H1 (cell line): Measurements from ENCODE around the gene SAT1. TPM values are rescaled to one million over a fixed set of nuclear protein-coding genes. Genes with fewer than 3 reads are reported as not detected.

Experiments
- CTCF ChIA-PET: fragments of 300-600 bp; sonication (Branson Sonifier 250); formaldehyde crosslinking; loops from one replicate; lab custom pipeline; 2021; ENCODE audit not compliant: partially characterized antibody; lab: Charles Lee
- POLR2A ChIA-PET: fragments of 300-600 bp; sonication (Branson Sonifier 250); formaldehyde crosslinking; loops from one replicate; lab custom pipeline; 2021; ENCODE audit warnings: inconsistent platforms; ENCODE audit not compliant: partially characterized antibody; lab: Charles Lee
- DNase-seq, 2 experiments: peaks; one replicate each; pipeline versions ENCODE4 v3.0.0 to v3.0.0-alpha.2; 2010 to 2022; ENCODE audit warnings: low spot score in 2 of 2, low read depth in 1 of 2, mixed read lengths in 1 of 2
- FAIRE-seq: peaks from 2 replicates; lab custom pipeline; 2011; peaks lifted over from hg19 to GRCh38; lab: Jason Lieb, UNC
- H2AFZ ChIP-seq: 2 replicates; pipeline ENCODE4 v1.8.1; 2012; ENCODE audit warnings: low read length, inconsistent platforms
- H2AK5ac ChIP-seq: 2 replicates; pipeline ENCODE4 v1.6.1; 2013; ENCODE audit warnings: low read depth, low read length
- H2BK120ac ChIP-seq: replicated peaks from 2 replicates; pipeline ENCODE3; 2013; ENCODE audit warnings: low read depth, low read length, inconsistent platforms
- H2BK12ac ChIP-seq: 2 replicates; pipeline ENCODE4 v1.6.1; 2013; ENCODE audit warnings: low read depth, low read length
- H2BK15ac ChIP-seq: 2 replicates; pipeline ENCODE4 v1.6.1; 2013; ENCODE audit warnings: low read length
- H2BK20ac ChIP-seq: 2 replicates; pipeline ENCODE4 v1.6.1; 2013; ENCODE audit warnings: low read length
- H2BK5ac ChIP-seq: 2 replicates; pipeline ENCODE4 v1.6.1; 2013; ENCODE audit warnings: low read depth, low read length
- H3K14ac ChIP-seq: 2 replicates; pipeline ENCODE4 v1.6.1; 2013; ENCODE audit warnings: inconsistent platforms; ENCODE audit not compliant: insufficient read length
- H3K18ac ChIP-seq: 2 replicates; pipeline ENCODE4 v1.6.1; 2013; ENCODE audit warnings: low read length; ENCODE audit errors: extremely low read depth
- H3K23ac ChIP-seq: 2 replicates; pipeline ENCODE4 v1.6.1; 2013; ENCODE audit warnings: inconsistent platforms; ENCODE audit not compliant: insufficient read length
- H3K23me2 ChIP-seq: 2 replicates; pipeline ENCODE4 v1.6.1; 2013; ENCODE audit warnings: low read depth, low read length
- H3K27ac ChIP-seq: 2 replicates; pipeline ENCODE4 v1.6.1; 2011; ENCODE audit warnings: low read depth, low read length, inconsistent platforms
- H3K27me3 ChIP-seq, 4 experiments: replicated peaks in 1 of 4; 1 replicate in 1 of 4; 2 replicates in 3 of 4; pipeline versions ENCODE4 v1.6.1 to v1.8.1; 2011 to 2013; ENCODE audit warnings: low read length in 3 of 4, mild to moderate bottlenecking in 3 of 4, inconsistent platforms in 2 of 4, mixed read lengths in 2 of 4, moderate library complexity in 1 of 4; ENCODE audit not compliant: control insufficient read depth in 3 of 4, insufficient read depth in 3 of 4; ENCODE audit errors: extremely low read depth in 1 of 4
- H3K36me3 ChIP-seq, 4 experiments: 2 replicates each; pipeline versions ENCODE4 v1.6.1 to v1.8.1; 2011 to 2013; ENCODE audit warnings: mild to moderate bottlenecking in 4 of 4, low read length in 3 of 4, moderate library complexity in 2 of 4, control low read depth in 1 of 4, inconsistent platforms in 1 of 4; ENCODE audit not compliant: insufficient read depth in 4 of 4, control insufficient read depth in 2 of 4
- H3K4ac ChIP-seq: replicated peaks from 2 replicates; pipeline ENCODE3; 2013; ENCODE audit warnings: low read length, low read depth, mixed read lengths, inconsistent platforms; ENCODE audit not compliant: insufficient read length
- H3K4me1 ChIP-seq, 4 experiments: replicated peaks in 1 of 4; 1 replicate in 1 of 4; 2 replicates in 3 of 4; pipeline versions ENCODE4 v1.6.1 to v1.8.1; 2011 to 2013; ENCODE audit warnings: low read length in 3 of 4, inconsistent platforms in 2 of 4, mixed read lengths in 1 of 4; ENCODE audit not compliant: insufficient read depth in 4 of 4, control insufficient read depth in 3 of 4
- H3K4me2 ChIP-seq, 2 experiments: 2 replicates each; pipeline versions ENCODE4 v1.6.1 to v1.8.1; 2011 to 2013; ENCODE audit warnings: low read depth in 2 of 2, low read length in 2 of 2, control low read depth in 1 of 2, inconsistent platforms in 1 of 2, mild to moderate bottlenecking in 1 of 2; ENCODE audit not compliant: insufficient read depth in 1 of 2
- H3K4me3 ChIP-seq, 4 experiments: fragments of 200-600, 300-600 bp in 1 of 4; sonication (generic), shearing (Covaris generic), sonication (Bioruptor Twin) in 1 of 4; 2 replicates each; pipeline versions ENCODE4 v1.5.1 to v1.8.1; 2011 to 2016; ENCODE audit warnings: low read length in 4 of 4, low read depth in 3 of 4, control low read depth in 2 of 4, inconsistent platforms in 2 of 4, mild to moderate bottlenecking in 2 of 4, mixed read lengths in 1 of 4, moderate library complexity in 1 of 4; ENCODE audit not compliant: insufficient read depth in 2 of 4; ENCODE audit errors: extremely low read depth in 1 of 4
- H3K56ac ChIP-seq: replicated peaks from 2 replicates; pipeline ENCODE3; 2013; ENCODE audit warnings: low read depth, mild to moderate bottlenecking, mixed read lengths, low read length, inconsistent platforms; ENCODE audit not compliant: insufficient read length
- H3K79me1 ChIP-seq: 2 replicates; pipeline ENCODE4 v1.6.1; 2013; ENCODE audit warnings: low read depth, low read length, control low read depth
- H3K79me2 ChIP-seq, 2 experiments: 2 replicates each; pipeline versions ENCODE4 v1.6.1 to v1.8.1; 2012 to 2013; ENCODE audit warnings: low read length in 2 of 2, mild to moderate bottlenecking in 2 of 2, inconsistent platforms in 1 of 2; ENCODE audit not compliant: insufficient read depth in 2 of 2, control insufficient read depth in 1 of 2
- H3K9ac ChIP-seq, 4 experiments: replicated peaks in 1 of 4; 1 replicate in 1 of 4; 2 replicates in 3 of 4; pipeline versions ENCODE4 v1.6.1 to v1.8.1; 2011 to 2013; ENCODE audit warnings: low read depth in 3 of 4, low read length in 3 of 4, control low read depth in 2 of 4, mild to moderate bottlenecking in 2 of 4, moderate library complexity in 2 of 4, inconsistent platforms in 1 of 4; ENCODE audit errors: extremely low read depth in 1 of 4
- H3K9me3 ChIP-seq, 2 experiments: 2 replicates each; pipeline versions ENCODE4 v1.6.1 to v1.8.1; 2012 to 2013; ENCODE audit warnings: mild to moderate bottlenecking in 2 of 2, moderate library complexity in 2 of 2, control low read depth in 1 of 2, inconsistent platforms in 1 of 2, low read depth in 1 of 2, low read length in 1 of 2, mixed read lengths in 1 of 2; ENCODE audit not compliant: insufficient read depth in 2 of 2
- H4K20me1 ChIP-seq, 2 experiments: replicated peaks in 1 of 2; 2 replicates each; pipeline versions ENCODE3 to v1.8.1; 2011 to 2013; ENCODE audit warnings: inconsistent platforms in 2 of 2, low read length in 2 of 2, mild to moderate bottlenecking in 1 of 2; ENCODE audit not compliant: insufficient read depth in 2 of 2, control insufficient read depth in 1 of 2
- H4K5ac ChIP-seq: 2 replicates; pipeline ENCODE4 v1.6.1; 2013; ENCODE audit warnings: low read length, low read depth, mixed read lengths, inconsistent platforms; ENCODE audit not compliant: insufficient read length
- H4K8ac ChIP-seq: 2 replicates; pipeline ENCODE4 v1.8.0; 2013; ENCODE audit warnings: mild to moderate bottlenecking, moderate library complexity, low read length, inconsistent platforms; ENCODE audit not compliant: insufficient read depth; ENCODE audit errors: extremely low read depth
- H4K91ac ChIP-seq: replicated peaks from 2 replicates; pipeline ENCODE3; 2013; ENCODE audit warnings: low read length, mixed read lengths, inconsistent platforms; ENCODE audit not compliant: insufficient read length
- CHD2 ChIP-seq: IDR thresholded peaks from 2 replicates; pipeline ENCODE4 v1.6.1; 2012; ENCODE audit warnings: low read length, improper control_type of control experiment
- GABPA ChIP-seq: IDR thresholded peaks from 2 replicates; pipeline ENCODE4 v1.6.1; 2011; ENCODE audit warnings: mild to moderate bottlenecking, low read length, moderate library complexity, borderline replicate concordance; ENCODE audit not compliant: insufficient read depth
- HDAC2 ChIP-seq, 2 experiments: fragments of 300-600 bp in 1 of 2; sonication (generic) in 1 of 2; IDR thresholded peaks; 2 replicates each; pipeline ENCODE4 v1.6.1; 2011 to 2012; ENCODE audit warnings: low read depth in 2 of 2, low read length in 2 of 2, mild to moderate bottlenecking in 2 of 2, moderate library complexity in 2 of 2, borderline replicate concordance in 1 of 2, inconsistent platforms in 1 of 2
- JUN ChIP-seq: IDR thresholded peaks from 2 replicates; pipeline ENCODE4 v1.6.1; 2011; ENCODE audit warnings: low read depth, mild to moderate bottlenecking, improper control_type of control experiment, low read length
- KDM5A ChIP-seq: fragments of 200-600 bp; IDR thresholded peaks from 2 replicates; pipeline ENCODE4 v1.7.1; 2012; ENCODE audit warnings: mild to moderate bottlenecking, low read length, inconsistent platforms, mixed read lengths
- NANOG ChIP-seq: IDR thresholded peaks from 2 replicates; pipeline ENCODE4 v1.6.1; 2011; ENCODE audit warnings: low read length, low read depth, mild to moderate bottlenecking, inconsistent platforms; ENCODE audit not compliant: insufficient read depth, poor library complexity, severe bottlenecking
- POLR2AphosphoS5 ChIP-seq: IDR thresholded peaks from 2 replicates; pipeline ENCODE4 v1.6.1; 2011; ENCODE audit warnings: low read depth, low read length
- RBBP5 ChIP-seq: IDR thresholded peaks from 2 replicates; pipeline ENCODE4 v1.7.1; 2012; ENCODE audit warnings: low read depth, mild to moderate bottlenecking, inconsistent platforms, low read length, moderate library complexity, borderline replicate concordance
- TEAD4 ChIP-seq: IDR thresholded peaks from 2 replicates; pipeline ENCODE4 v1.6.1; 2012; ENCODE audit warnings: low read depth, low read length, inconsistent platforms, mixed read lengths
- WGBS, 2 experiments: shearing (Covaris generic) in 1 of 2; methylation state at CpG; one replicate each; pipeline versions ENCODE4 v1.1.6 to v1.1.7; 2013 to 2015; ENCODE audit warnings: low lambda C conversion rate in 2 of 2, mixed read lengths in 2 of 2, inconsistent platforms in 1 of 2, low coverage in 1 of 2, missing lambda C conversion rate in 1 of 2; ENCODE audit not compliant: insufficient replicate concordance in 2 of 2, insufficient coverage in 1 of 2, insufficient read length in 1 of 2; ENCODE audit errors: extremely low coverage in 1 of 2, missing lambda C conversion rate in 1 of 2; 5-methylcytosine and 5-hydroxymethylcytosine counted together
- polyA plus RNA-seq, 7 experiments: library from polyadenylated mRNA; depleted of rRNA in 3 of 7; stranded (reverse) in 5 of 7; unstranded in 2 of 7; fragments of >200 nt in 5 of 7; fragments of 200-250 nt in 2 of 7; gene quantifications; 1 replicate in 5 of 7; 2 replicates in 1 of 7; 4 replicates in 1 of 7; pipeline versions ENCODE4 v1.2.1 to v1.2.3, GENCODE V29; 2011 to 2013; ENCODE audit warnings: missing spikeins in 2 of 7, mixed read lengths in 2 of 7
- total RNA-seq: library from RNA; stranded (reverse); fragmentation: NEBNext Ultra II Directional; extraction: Animal tissue kit (Norgen Biotek cat#: 25700); gene quantifications from 2 replicates; pipeline ENCODE4 v1.2.1, GENCODE V29; 2021
- TF ChIP-seq, protein P1 (sequence below): IDR thresholded peaks from 2 replicates; pipeline ENCODE4 v1.6.1; 2012; ENCODE audit warnings: inconsistent platforms

Gene SAT1
- total and polyA plus RNA-seq, 2 of the 8 experiments (the other 6 are each of a cell fraction or from before 2014, with no cell fraction given), result 29.2 to 36.8 TPM

DNA sequence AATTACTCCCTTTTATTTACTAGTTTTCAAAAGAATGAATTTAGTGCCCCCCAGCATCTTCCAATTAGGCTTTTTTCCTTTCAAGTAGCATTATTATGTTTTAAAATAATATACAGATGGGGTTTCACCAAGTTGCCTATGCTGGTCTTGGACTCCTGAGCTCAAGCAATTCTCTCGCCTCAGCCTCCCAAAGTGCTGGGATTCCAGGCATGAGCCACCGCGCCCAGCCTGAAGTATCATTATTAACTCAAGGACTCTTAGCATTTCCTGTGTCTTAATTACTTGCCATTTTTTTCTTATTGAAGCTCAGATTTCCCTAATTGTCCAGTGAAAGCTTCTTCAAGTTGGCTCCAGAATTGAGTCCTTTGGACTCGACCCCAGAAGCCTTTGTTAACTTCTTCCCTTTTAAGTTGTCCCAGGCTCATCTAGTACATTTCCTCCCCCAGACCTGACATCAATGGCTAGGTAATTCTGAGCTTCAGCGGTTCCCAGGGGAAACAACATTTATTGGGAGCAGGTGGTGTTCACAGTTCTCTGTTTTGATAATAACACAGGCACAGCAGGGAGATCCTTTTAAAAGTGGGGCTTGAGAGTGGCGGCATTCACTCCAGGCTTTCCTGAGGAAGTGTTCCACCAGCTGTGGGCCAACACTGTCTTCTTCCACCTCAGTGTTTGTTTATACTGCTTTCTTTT, 10.0 kb downstream of the SAT1 start:
- H3K4me1 ChIP-seq, result peaks cover 0 to 5% (median under 1%) of the 10 kb centered on the region in 4 experiments; a peak in 3 of 7 replicates
- H3K27ac ChIP-seq, result no peak overlapping the region
- no peaks in the 10 kb centered on the region for H3K27me3 ChIP-seq
- H4K20me1 ChIP-seq, result no peaks in the 10 kb centered on the region
- H3K9me3 ChIP-seq, result no peaks in the 10 kb centered on the region
- H3K18ac ChIP-seq, result no peak overlapping the region
- H4K8ac ChIP-seq, result no peak overlapping the region
- H3K4ac ChIP-seq, result no peak overlapping the region
- no peak overlapping the region for H2BK20ac ChIP-seq
- no peaks in the 10 kb centered on the region for H3K79me2 ChIP-seq
- H3K9ac ChIP-seq, result no peak overlapping the region
- FAIRE-seq (no peak), DNase-seq (no peak)
- no peaks in the 10 kb centered on the region for H3K23me2 ChIP-seq
- POLR2A ChIA-PET, result no interaction called here
- H3K56ac ChIP-seq, result no peak overlapping the region
- no peaks in the 10 kb centered on the region for H3K79me1 ChIP-seq
- no peak overlapping the region for H2BK120ac ChIP-seq
- H3K23ac ChIP-seq, result no peak overlapping the region
- CTCF ChIA-PET, result interaction anchor here (0.5 to 1.0 kb wide), 2 partner anchors 36 to 163 kb away, joined by 3 read pairs; no protein-coding TSS in a partner anchor
- no peak overlapping the region for H2AFZ ChIP-seq
- H3K14ac ChIP-seq, result no peak overlapping the region
- TF ChIP-seq GABPA (no peak), TEAD4 (no peak), JUN (no peak), POLR2AphosphoS5 (no peak), HDAC2 (IDR thresholded peaks at IDR 0.05; ENCODE audit: borderline replicate concordance in 1 of 2, low read depth in 2 of 2, low read length in 2 of 2) (no peak), NANOG (no peak), RBBP5 (no peak), CHD2 (no peak), KDM5A (no peak)
- TF ChIP-seq, protein P1, sequence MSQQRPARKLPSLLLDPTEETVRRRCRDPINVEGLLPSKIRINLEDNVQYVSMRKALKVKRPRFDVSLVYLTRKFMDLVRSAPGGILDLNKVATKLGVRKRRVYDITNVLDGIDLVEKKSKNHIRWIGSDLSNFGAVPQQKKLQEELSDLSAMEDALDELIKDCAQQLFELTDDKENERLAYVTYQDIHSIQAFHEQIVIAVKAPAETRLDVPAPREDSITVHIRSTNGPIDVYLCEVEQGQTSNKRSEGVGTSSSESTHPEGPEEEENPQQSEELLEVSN, result no peak
- no peak overlapping the region for H4K91ac ChIP-seq
- no peak overlapping the region for H2AK5ac ChIP-seq
- no peak overlapping the region for H4K5ac ChIP-seq
- no peak overlapping the region for H2BK15ac ChIP-seq
- H2BK12ac ChIP-seq, result no peak overlapping the region
- no peak overlapping the region for H3K4me2 ChIP-seq
- no peak overlapping the region for H3K4me3 ChIP-seq
- H2BK5ac ChIP-seq, result no peak overlapping the region
- WGBS, 2 experiments, result 78% methylated on average over 6 of the region's 6 CpGs; no CpG with 5 or more reads in 1 of the 2 experiments
- H3K36me3 ChIP-seq, result no peaks in the 10 kb centered on the region
